HEK293 (cell line): Measurements from ENCODE around the gene C20orf204.

ENCODE experiments used
- GLIS1 ChIP-seq: fragments of 450-650 bp; formaldehyde crosslinking; IDR thresholded peaks from 2 replicates; pipeline ENCODE4 v1.5.1; 2016; ENCODE audit warnings: missing biosample characterization, missing genetic modification characterization
- HOXD13 ChIP-seq: sonication (generic); formaldehyde crosslinking; IDR thresholded peaks from 2 replicates; pipeline ENCODE4 v1.8.0; 2022; ENCODE audit warnings: missing genetic modification reagents, borderline replicate concordance
- PRDM2 ChIP-seq: fragments of 450-650 bp; formaldehyde crosslinking; IDR thresholded peaks from 2 replicates; pipeline ENCODE4 v1.5.1; 2016; ENCODE audit warnings: missing biosample characterization, missing genetic modification characterization, borderline replicate concordance
- REPIN1 ChIP-seq: fragments of 450-650 bp; formaldehyde crosslinking; IDR thresholded peaks from 2 replicates; pipeline ENCODE4 v1.5.1; 2017; ENCODE audit warnings: missing biosample characterization, missing genetic modification characterization, low read depth
- SETDB1 ChIP-seq: IDR thresholded peaks from one replicate; pipeline ENCODE4 v1.6.1; 2017; ENCODE audit warnings: mild to moderate bottlenecking, low read length, moderate library complexity, mixed read lengths; ENCODE audit not compliant: insufficient read length
- TCF7L2 ChIP-seq: IDR thresholded peaks from 2 replicates; pipeline ENCODE4 v1.6.1; 2011; ENCODE audit warnings: low read depth, mild to moderate bottlenecking, inconsistent platforms, low read length, moderate library complexity, borderline replicate concordance
- YY2 ChIP-seq: fragments of 450-650 bp; formaldehyde crosslinking; IDR thresholded peaks from 2 replicates; pipeline ENCODE4 v1.5.1; 2016; ENCODE audit warnings: missing biosample characterization, missing genetic modification characterization
- ZBTB10 ChIP-seq: fragments of 450-650 bp; formaldehyde crosslinking; IDR thresholded peaks from 2 replicates; pipeline ENCODE4 v1.5.1; 2016; ENCODE audit warnings: missing biosample characterization, missing genetic modification characterization
- ZEB2 ChIP-seq: fragments of 450-650 bp; formaldehyde crosslinking; IDR thresholded peaks from 2 replicates; pipeline ENCODE4 v1.5.1; 2016; ENCODE audit warnings: missing biosample characterization, missing genetic modification characterization
- ZFHX2 ChIP-seq: fragments of 450-650 bp; formaldehyde crosslinking; conservative IDR thresholded peaks from 2 replicates; pipeline ENCODE4 v1.5.1; 2016; ENCODE audit warnings: missing biosample characterization, missing genetic modification characterization
- ZNF133 ChIP-seq: fragments of 450-650 bp; formaldehyde crosslinking; IDR thresholded peaks from 2 replicates; pipeline ENCODE4 v1.5.1; 2016; ENCODE audit warnings: missing biosample characterization, missing genetic modification characterization
- ZNF148 ChIP-seq: fragments of 450-650 bp; formaldehyde crosslinking; IDR thresholded peaks from 2 replicates; pipeline ENCODE4 v1.5.0; 2017; ENCODE audit warnings: missing biosample characterization, missing genetic modification characterization, borderline replicate concordance
- ZNF16 ChIP-seq: fragments of 450-650 bp; formaldehyde crosslinking; IDR thresholded peaks from 2 replicates; pipeline ENCODE4 v1.5.1; 2016; ENCODE audit warnings: low read depth, missing biosample characterization, missing genetic modification characterization
- ZNF175 ChIP-seq: fragments of 450-650 bp; formaldehyde crosslinking; IDR thresholded peaks from 2 replicates; pipeline ENCODE4 v1.5.1; 2016; ENCODE audit warnings: missing biosample characterization, missing genetic modification characterization
- ZNF239 ChIP-seq: fragments of 450-650 bp; formaldehyde crosslinking; IDR thresholded peaks from 2 replicates; pipeline ENCODE4 v1.5.1; 2016; ENCODE audit warnings: missing biosample characterization, missing genetic modification characterization
- ZNF248 ChIP-seq: fragments of 450-650 bp; formaldehyde crosslinking; IDR thresholded peaks from 2 replicates; pipeline ENCODE4 v1.5.1; 2017; ENCODE audit warnings: missing biosample characterization, missing genetic modification characterization
- ZNF280C ChIP-seq: fragments of 450-650 bp; formaldehyde crosslinking; IDR thresholded peaks from 2 replicates; pipeline ENCODE4 v1.5.1; 2016; ENCODE audit warnings: missing biosample characterization, missing genetic modification characterization
- ZNF335 ChIP-seq: fragments of 450-650 bp; formaldehyde crosslinking; conservative IDR thresholded peaks from 2 replicates; pipeline ENCODE4 v1.5.1; 2016; ENCODE audit warnings: missing biosample characterization, missing genetic modification characterization
- ZNF433 ChIP-seq: fragments of 450-650 bp; formaldehyde crosslinking; IDR thresholded peaks from 2 replicates; pipeline ENCODE4 v1.5.1; 2016; ENCODE audit warnings: missing biosample characterization, missing genetic modification characterization, low read depth
- ZNF514 ChIP-seq: fragments of 450-650 bp; formaldehyde crosslinking; IDR thresholded peaks from 2 replicates; pipeline ENCODE4 v1.5.1; 2016; ENCODE audit warnings: missing biosample characterization, missing genetic modification characterization
- ZNF561 ChIP-seq: fragments of 450-650 bp; IDR thresholded peaks from 2 replicates; pipeline ENCODE4 v1.5.1; 2018; ENCODE audit warnings: missing biosample characterization, missing genetic modification characterization, borderline replicate concordance
- ZNF677 ChIP-seq: fragments of 450-650 bp; IDR thresholded peaks from 2 replicates; pipeline ENCODE4 v1.5.0; 2018; ENCODE audit warnings: missing biosample characterization, mild to moderate bottlenecking, missing genetic modification characterization, moderate library complexity
- ZNF768 ChIP-seq: fragments of 450-650 bp; formaldehyde crosslinking; IDR thresholded peaks from 2 replicates; pipeline ENCODE4 v1.5.1; 2018; ENCODE audit warnings: missing biosample characterization, mild to moderate bottlenecking, missing genetic modification characterization
- ZNF791 ChIP-seq: fragments of 450-650 bp; formaldehyde crosslinking; IDR thresholded peaks from 2 replicates; pipeline ENCODE4 v1.5.1; 2016; ENCODE audit warnings: missing biosample characterization, missing genetic modification characterization
- TF ChIP-seq, protein P1 (sequence below): fragments of 450-650 bp; formaldehyde crosslinking; IDR thresholded peaks from 2 replicates; pipeline ENCODE4 v1.5.1; 2016; ENCODE audit warnings: missing biosample characterization, missing genetic modification characterization

C20orf204 gene

DNA sequence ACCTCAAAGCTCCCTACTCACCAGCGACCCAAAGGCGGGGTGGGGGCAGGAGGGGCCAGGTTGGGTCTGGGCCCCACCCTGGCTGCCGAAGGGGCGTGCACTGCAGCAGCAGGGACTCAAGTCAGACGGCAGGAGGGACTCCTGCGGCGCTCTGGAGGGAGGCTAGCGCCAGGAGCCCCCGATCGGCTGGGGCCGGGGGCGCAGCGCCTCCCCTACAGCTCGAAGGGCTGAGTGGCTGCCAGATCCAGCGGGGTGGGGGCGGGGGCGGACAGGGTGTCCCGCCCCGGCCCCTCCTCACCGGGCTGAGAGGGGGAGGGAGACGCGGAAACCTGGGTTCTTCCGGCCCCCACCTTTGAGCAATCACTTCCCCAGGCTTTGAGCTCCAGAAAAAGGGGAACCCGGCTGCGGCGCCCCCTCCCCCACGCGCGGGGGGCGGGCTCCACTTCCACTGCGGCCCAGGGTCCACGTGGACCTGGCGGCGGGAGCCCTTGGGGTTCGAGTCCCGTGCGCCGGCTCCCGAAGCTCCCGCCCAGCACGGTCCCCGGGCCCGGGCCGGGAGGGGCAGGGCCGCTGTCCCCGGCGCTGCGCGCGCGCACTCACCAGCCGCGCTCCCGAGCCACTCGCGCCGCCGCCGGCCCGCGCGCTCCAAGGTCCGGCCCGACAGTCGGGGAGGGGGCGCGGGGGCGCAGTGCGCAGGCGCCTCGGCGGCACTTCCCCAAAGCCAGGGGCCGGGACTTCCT, 43.5 kb downstream of the C20orf204 start, which contains the start of gene RGS19 (continued):
- no peak for TF ChIP-seq PRDM2 (tag by site-specific recombination)
- no peak for TF ChIP-seq ZNF248
- TF ChIP-seq ZNF16 = no peak
- no peak for TF ChIP-seq ZNF514 (tag by site-specific recombination)
- TF ChIP-seq ZFHX2 = peak; percentile 63
- peak; percentile 40 for TF ChIP-seq GLIS1 (tag by site-specific recombination)
- TF ChIP-seq ZNF148 (tag by site-specific recombination) = no peak
- TF ChIP-seq ZEB2 = peak; percentile 52; the same call in 1 of the 2 replicates
- no peak for TF ChIP-seq ZNF239 (tag by site-specific recombination)
- TF ChIP-seq ZNF768 = no peak
- TF ChIP-seq YY2 (tag by site-specific recombination) = no peak
- TF ChIP-seq ZNF133 = no peak
- no peak for TF ChIP-seq ZNF175
- TF ChIP-seq ZNF433 (tag by site-specific recombination) = no peak
- TF ChIP-seq ZNF561 (tag by site-specific recombination) = peak; percentile 66; the same call in 1 of the 2 replicates
- no peak for TF ChIP-seq SETDB1
- peak; percentile 34 for TF ChIP-seq ZNF335 (tag by site-specific recombination)
- TF ChIP-seq ZBTB10 = peak; percentile 90
- no peak for TF ChIP-seq ZNF280C (tag by site-specific recombination)
- TF ChIP-seq, protein P1, sequence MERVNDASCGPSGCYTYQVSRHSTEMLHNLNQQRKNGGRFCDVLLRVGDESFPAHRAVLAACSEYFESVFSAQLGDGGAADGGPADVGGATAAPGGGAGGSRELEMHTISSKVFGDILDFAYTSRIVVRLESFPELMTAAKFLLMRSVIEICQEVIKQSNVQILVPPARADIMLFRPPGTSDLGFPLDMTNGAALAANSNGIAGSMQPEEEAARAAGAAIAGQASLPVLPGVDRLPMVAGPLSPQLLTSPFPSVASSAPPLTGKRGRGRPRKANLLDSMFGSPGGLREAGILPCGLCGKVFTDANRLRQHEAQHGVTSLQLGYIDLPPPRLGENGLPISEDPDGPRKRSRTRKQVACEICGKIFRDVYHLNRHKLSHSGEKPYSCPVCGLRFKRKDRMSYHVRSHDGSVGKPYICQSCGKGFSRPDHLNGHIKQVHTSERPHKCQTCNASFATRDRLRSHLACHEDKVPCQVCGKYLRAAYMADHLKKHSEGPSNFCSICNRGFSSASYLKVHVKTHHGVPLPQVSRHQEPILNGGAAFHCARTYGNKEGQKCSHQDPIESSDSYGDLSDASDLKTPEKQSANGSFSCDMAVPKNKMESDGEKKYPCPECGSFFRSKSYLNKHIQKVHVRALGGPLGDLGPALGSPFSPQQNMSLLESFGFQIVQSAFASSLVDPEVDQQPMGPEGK = peak; percentile 94
- TF ChIP-seq HOXD13 (CRISPR knock-in tag) = no peak
- TF ChIP-seq ZNF791 = no peak
- no peak for TF ChIP-seq TCF7L2
- TF ChIP-seq REPIN1 (tag by site-specific recombination) = no peak
- TF ChIP-seq ZNF677 (tag by site-specific recombination) = no peak
